Neural cell (in vitro differentiated cells): ENCODE data around the gene GRHL1.

Source experiments
- CTCF ChIP-seq: fragments of 450-650 bp; IDR thresholded peaks from 2 replicates; pipeline ENCODE4 v1.5.1; 2014; ENCODE audit warnings: antibody characterized with exemption, mild to moderate bottlenecking, moderate library complexity; ENCODE audit not compliant: poor library complexity, severe bottlenecking
- EP300 ChIP-seq: fragments of 450-650 bp; conservative IDR thresholded peaks from 2 replicates; pipeline ENCODE4 v1.6.1; 2014; ENCODE audit warnings: antibody characterized with exemption, mild to moderate bottlenecking, moderate library complexity; ENCODE audit not compliant: poor library complexity, severe bottlenecking
- EZH2 ChIP-seq: fragments of 200-600, 300-800 bp; shearing (Covaris generic), sonication (generic); IDR thresholded peaks from 2 replicates; pipeline ENCODE4 v1.6.1; 2014; ENCODE audit warnings: antibody characterized with exemption, low read length, borderline replicate concordance, mild to moderate bottlenecking; ENCODE audit not compliant: insufficient read depth, poor library complexity, severe bottlenecking
- RAD21 ChIP-seq: fragments of 450-650 bp; conservative IDR thresholded peaks from 2 replicates; pipeline ENCODE4 v1.6.1; 2014; ENCODE audit warnings: antibody characterized with exemption, mild to moderate bottlenecking, moderate library complexity
- REST ChIP-seq: IDR thresholded peaks from 2 replicates; pipeline ENCODE4 v1.6.1; 2012; ENCODE audit warnings: borderline replicate concordance
- SMC3 ChIP-seq: fragments of 450-650 bp; conservative IDR thresholded peaks from 2 replicates; pipeline ENCODE4 v1.6.1; 2014; ENCODE audit warnings: antibody characterized with exemption, mild to moderate bottlenecking, moderate library complexity; ENCODE audit not compliant: poor library complexity

- TF ChIP-seq CTCF = no peak
- no peak for TF ChIP-seq EZH2
- no peak for TF ChIP-seq REST
- no peak for TF ChIP-seq RAD21
- no peak for TF ChIP-seq EP300
- TF ChIP-seq SMC3 = no peak
Observed at GRCh38 chr2:9954136-9954535, 2.6 kb downstream of the GRHL1 start.
